ENCODE results near the gene FEV. TPM values are rescaled to one million over a fixed set of nuclear protein-coding genes. Genes with fewer than 3 reads are reported as not detected.
A peak's percentile ranks its signal among the peaks of the same experiment; 100 is the strongest.

Gene FEV
- polyA plus RNA-seq, 1 donor from 2014 or later, result not detected

DNA sequence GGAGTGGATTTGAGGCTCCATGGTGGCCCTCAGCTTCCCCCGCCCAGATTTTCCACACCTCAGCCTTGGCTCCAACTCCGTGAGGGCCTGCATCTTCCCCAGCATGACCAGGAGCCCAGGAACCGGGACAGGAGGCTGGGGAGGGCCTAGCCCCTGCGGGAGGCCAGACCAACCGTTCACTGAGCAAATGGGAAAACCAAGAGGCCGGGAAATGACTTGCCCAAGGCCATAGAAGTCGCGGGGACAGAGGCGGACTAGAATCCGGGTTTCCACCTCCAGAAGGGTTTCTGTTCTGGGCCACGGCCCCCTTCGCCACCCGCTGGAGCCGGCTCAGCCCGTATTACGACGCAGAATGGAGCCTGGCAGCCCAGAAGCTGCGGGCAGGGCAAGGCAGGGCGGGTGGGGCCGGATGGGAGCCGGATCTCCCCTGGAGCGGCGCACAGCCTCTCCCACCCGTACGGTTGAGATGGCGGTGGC lies 16.2 kb upstream of the FEV start:
- H3K36me3 Mint-ChIP-seq, result peaks cover 3% of the 10 kb centered on the region
- H3K9me3 Mint-ChIP-seq, result no peaks in the 10 kb centered on the region
- H3K4me3 Mint-ChIP-seq, result peak overlapping the region in 1 of 4 donors; percentile 3
- H3K4me1 Mint-ChIP-seq, result peaks cover 0 to 7% (median 7%) of the 10 kb centered on the region in 3 donors
- no peak overlapping the region for H3K27ac Mint-ChIP-seq
- H3K27me3 Mint-ChIP-seq, result peaks cover 66% of the 10 kb centered on the region

DNA sequence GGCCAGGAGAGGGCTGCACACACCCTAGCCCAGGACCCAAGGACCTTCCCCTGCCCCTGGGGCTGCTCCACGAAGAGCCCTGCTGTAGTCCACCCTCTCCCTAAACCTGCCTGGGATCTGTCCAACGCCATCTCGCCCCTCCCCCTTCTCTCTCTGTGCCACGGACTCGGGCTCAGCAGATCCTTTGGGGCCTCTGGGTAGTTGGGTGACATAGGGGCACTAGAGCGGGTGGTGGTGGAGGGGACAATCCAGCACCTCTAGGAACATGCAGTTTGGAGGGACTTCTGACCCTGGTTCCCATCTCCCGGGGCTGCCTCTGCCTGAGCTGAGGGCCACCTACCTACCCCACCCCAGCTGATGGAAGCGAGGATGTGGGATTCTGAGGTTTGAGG lies 15.6 kb upstream of the FEV start:
- H3K4me1 Mint-ChIP-seq, result peaks cover 0 to 12% (median 11%) of the 10 kb centered on the region in 3 donors
- H3K27ac Mint-ChIP-seq, result no peak overlapping the region
- H3K36me3 Mint-ChIP-seq, result peaks cover 3% of the 10 kb centered on the region
- H3K27me3 Mint-ChIP-seq, result peaks cover 69% of the 10 kb centered on the region
- H3K9me3 Mint-ChIP-seq, result no peaks in the 10 kb centered on the region
- H3K4me3 Mint-ChIP-seq, result no peak overlapping the region

- H3K27me3 Mint-ChIP-seq, result peaks cover 69% of the 10 kb centered on the region
- H3K9me3 Mint-ChIP-seq, result no peaks in the 10 kb centered on the region
- peaks cover 3% of the 10 kb centered on the region for H3K36me3 Mint-ChIP-seq
- no peak overlapping the region for H3K4me3 Mint-ChIP-seq
- H3K27ac Mint-ChIP-seq, result no peak overlapping the region
- H3K4me1 Mint-ChIP-seq, result peaks cover 0 to 15% (median 11%) of the 10 kb centered on the region in 3 donors
These were observed 15.0 kb upstream of the FEV start for GRCh38 chr2:218999881-219000568.

GRCh38 chr2:218999021-218999880 lies 14.3 kb upstream of the FEV start:
- no peak overlapping the region for H3K27ac Mint-ChIP-seq
- H3K36me3 Mint-ChIP-seq, result peaks cover 3% of the 10 kb centered on the region
- peaks cover 68% of the 10 kb centered on the region for H3K27me3 Mint-ChIP-seq

GRCh38 chr2:218998414-218999002 lies 13.5 kb upstream of the FEV start:
- Mint-ChIP-seq H3K27me3 (peaks cover 68% of the 10 kb centered on the region), H3K4me1 (peaks cover 0 to 14% (median 11%) of the 10 kb centered on the region in 3 donors), H3K36me3 (peaks cover 3% of the 10 kb centered on the region), H3K4me3 (peak overlapping the region in 1 of 4 donors; percentile 2), H3K27ac (no peak overlapping the region), H3K9me3 (no peaks in the 10 kb centered on the region)

More at GRCh38 chr2:218999021-218999880, 14.3 kb upstream of the FEV start:
- H3K4me1 Mint-ChIP-seq, result peaks cover 0 to 14% (median 11%) of the 10 kb centered on the region in 3 donors
- peak overlapping the region in 1 of 4 donors; percentile 42 for H3K4me3 Mint-ChIP-seq
- H3K9me3 Mint-ChIP-seq, result no peaks in the 10 kb centered on the region

DNA sequence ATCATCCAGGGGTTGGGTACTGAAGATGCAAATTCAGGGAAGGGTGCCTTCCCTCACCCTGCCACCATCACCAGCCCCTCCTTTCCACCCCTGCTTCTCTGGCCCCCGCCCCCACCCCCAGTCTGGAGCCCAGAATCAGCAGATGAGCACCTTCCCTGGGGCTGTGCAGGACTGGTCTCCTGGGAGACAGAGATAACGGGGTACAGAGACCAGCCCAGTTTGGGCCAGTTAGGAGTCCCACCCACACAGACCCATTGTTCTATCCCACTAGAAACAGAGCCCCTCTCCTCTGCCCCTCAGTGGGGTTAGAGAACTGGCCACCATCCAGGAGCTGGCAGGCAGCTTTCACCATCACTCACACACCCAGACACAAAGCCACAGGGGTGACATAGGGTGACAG lies 12.7 kb upstream of the FEV start:
- H3K27me3 Mint-ChIP-seq, result peaks cover 64% of the 10 kb centered on the region
- H3K9me3 Mint-ChIP-seq, result no peaks in the 10 kb centered on the region
- H3K36me3 Mint-ChIP-seq, result peaks cover 3% of the 10 kb centered on the region
- peaks cover 0 to 10% (median 8%) of the 10 kb centered on the region in 3 donors for H3K4me1 Mint-ChIP-seq
- H3K27ac Mint-ChIP-seq, result no peak overlapping the region
- no peak overlapping the region for H3K4me3 Mint-ChIP-seq

DNA sequence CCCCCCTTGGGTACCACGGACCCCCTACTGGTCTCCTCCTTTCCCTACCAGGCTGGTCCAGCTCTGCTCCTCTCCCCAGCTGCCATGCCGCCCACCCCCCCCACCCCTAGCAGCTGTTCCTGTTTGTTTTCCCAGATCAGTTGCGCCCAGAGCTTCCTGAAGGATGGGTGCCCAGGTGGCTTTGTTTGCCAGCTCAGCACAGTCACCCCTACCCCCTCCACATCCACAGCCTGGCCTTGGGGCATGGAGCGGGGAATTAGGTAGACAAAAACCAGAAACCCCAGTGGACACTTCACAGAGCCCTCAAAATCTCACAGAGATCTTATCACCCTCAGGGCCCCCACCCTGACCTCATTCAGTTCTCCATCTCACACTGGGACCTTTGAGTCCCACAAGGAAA lies 12.0 kb upstream of the FEV start:
- H3K4me3 Mint-ChIP-seq, result peak overlapping the region in 2 of 4 donors; percentile 30 to 65
- peak overlapping the region in 1 of 3 donors; percentile 28 for H3K27ac Mint-ChIP-seq
- peaks cover 0 to 9% (median 7%) of the 10 kb centered on the region in 3 donors for H3K4me1 Mint-ChIP-seq
- H3K36me3 Mint-ChIP-seq, result peaks cover 2% of the 10 kb centered on the region
- H3K27me3 Mint-ChIP-seq, result peaks cover 66% of the 10 kb centered on the region
- no peaks in the 10 kb centered on the region for H3K9me3 Mint-ChIP-seq

DNA sequence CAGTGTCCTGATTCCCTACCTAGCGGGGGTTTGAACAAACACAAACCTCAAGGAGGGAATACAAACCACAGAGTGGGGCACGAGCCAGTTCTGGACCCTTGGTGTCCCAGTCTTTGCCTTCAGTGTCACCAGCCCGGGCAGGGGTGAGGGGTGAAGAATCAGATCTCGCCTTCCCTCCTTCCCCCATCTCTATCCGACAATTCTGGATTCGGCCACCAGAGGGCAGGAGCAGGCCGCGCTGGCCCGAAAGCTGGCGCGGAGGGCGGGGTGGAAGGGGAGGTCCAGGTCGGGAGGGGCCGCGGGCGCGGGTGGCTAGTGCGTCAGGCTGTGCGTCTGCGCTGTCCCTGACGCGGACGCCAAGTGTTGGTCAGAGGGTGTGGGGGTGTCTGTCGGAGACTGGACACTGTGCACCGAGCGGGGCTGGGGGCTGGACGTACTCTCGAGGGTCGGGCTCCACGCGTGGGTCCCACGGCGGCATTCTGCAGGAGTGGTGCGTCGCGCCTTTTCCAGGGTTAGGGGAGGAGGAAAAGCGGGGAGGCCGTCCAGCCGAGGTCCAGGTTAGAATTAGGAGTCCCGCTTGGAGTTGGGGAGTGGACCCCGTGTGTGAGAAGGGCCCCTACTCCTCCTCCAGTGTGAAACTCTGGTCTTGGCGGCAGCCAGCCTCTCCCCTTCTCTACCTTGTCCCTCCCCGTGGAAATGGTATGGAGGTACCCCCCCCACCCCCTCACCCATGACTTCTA lies 11.2 kb upstream of the FEV start:
- peaks cover 71% of the 10 kb centered on the region for H3K27me3 Mint-ChIP-seq
- no peak overlapping the region for H3K27ac Mint-ChIP-seq
- H3K4me1 Mint-ChIP-seq, result peaks cover 0 to 11% (median 7%) of the 10 kb centered on the region in 3 donors
- H3K9me3 Mint-ChIP-seq, result no peaks in the 10 kb centered on the region
- peak overlapping the region in 1 of 4 donors; percentile 65 for H3K4me3 Mint-ChIP-seq
- peaks cover 2% of the 10 kb centered on the region for H3K36me3 Mint-ChIP-seq

- Mint-ChIP-seq H3K27me3 (peaks cover 73% of the 10 kb centered on the region), H3K27ac (no peak overlapping the region), H3K4me1 (peaks cover 0 to 11% (median 7%) of the 10 kb centered on the region in 3 donors), H3K9me3 (no peaks in the 10 kb centered on the region), H3K4me3 (peak overlapping the region in 3 of 4 donors; percentile 14 to 43 (median 21)), H3K36me3 (peaks cover 2% of the 10 kb centered on the region)
These were observed 10.6 kb upstream of the FEV start for GRCh38 chr2:218995561-218995960.

GRCh38 chr2:218993345-218994315 lies 8.6 kb upstream of the FEV start, which contains the start of gene CRYBA2:
Gene CRYBA2, minus strand, starts transcription at chr2:218993422. Its CDS starts 246 bp downstream, at chr2:218993176.
- H3K9me3 Mint-ChIP-seq, result no peaks in the 10 kb centered on the region
- peaks cover 2% of the 10 kb centered on the region for H3K36me3 Mint-ChIP-seq
- H3K4me1 Mint-ChIP-seq, result peaks cover 0 to 11% (median 7%) of the 10 kb centered on the region in 3 donors
- peak within 1 kb of the TSS in 1 of 3 donors; percentile 71 for H3K27ac Mint-ChIP-seq
- H3K27me3 Mint-ChIP-seq, result peaks cover 76% of the 10 kb centered on the region
- H3K4me3 Mint-ChIP-seq, result peak within 1 kb of the TSS in 2 of 4 donors; percentile 24 to 47

DNA sequence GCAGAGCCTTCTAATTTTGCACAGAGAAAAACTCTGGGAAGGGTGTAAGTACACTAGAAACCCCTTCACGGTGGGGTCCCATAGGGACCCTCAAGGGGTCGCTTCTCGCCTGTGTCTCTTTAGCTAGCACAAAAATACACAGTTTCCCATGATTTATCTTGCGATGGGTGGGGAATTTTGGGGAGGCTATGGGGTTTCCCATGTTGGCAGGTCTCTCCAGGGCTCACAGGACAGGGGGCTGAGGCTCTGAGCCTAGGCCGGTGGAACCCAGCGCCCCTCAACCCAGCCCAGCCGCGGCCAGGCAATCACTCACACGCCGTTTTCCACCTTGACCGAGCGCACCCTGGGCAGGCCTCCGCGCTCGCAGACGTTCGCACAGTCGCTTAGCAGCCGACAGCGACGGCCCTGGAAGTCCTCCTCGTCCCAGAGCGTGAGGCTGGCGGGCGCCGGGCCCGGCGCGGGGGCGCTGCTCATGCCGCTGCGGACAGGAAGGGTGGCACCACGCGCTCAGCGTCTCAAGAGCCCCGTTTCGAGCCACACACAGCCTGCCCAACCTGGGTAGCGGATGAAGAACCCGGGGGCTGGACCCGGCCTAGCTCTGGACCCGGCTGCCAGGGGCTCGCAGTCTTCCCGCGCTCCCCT lies 7.8 kb upstream of the FEV start:
- peaks cover 0 to 11% (median 7%) of the 10 kb centered on the region in 3 donors for H3K4me1 Mint-ChIP-seq
- H3K27me3 Mint-ChIP-seq, result peaks cover 75% of the 10 kb centered on the region
- no peak overlapping the region for H3K4me3 Mint-ChIP-seq

GRCh38 chr2:218992196-218992595 lies 7.2 kb upstream of the FEV start:
- H3K4me3 Mint-ChIP-seq, result peak overlapping the region in 1 of 4 donors; percentile 47

More for the DNA sequence above, 7.8 kb upstream of the FEV start:
- Mint-ChIP-seq H3K9me3 (no peaks in the 10 kb centered on the region), H3K27ac (no peak overlapping the region), H3K36me3 (peaks cover 2% of the 10 kb centered on the region)

DNA sequence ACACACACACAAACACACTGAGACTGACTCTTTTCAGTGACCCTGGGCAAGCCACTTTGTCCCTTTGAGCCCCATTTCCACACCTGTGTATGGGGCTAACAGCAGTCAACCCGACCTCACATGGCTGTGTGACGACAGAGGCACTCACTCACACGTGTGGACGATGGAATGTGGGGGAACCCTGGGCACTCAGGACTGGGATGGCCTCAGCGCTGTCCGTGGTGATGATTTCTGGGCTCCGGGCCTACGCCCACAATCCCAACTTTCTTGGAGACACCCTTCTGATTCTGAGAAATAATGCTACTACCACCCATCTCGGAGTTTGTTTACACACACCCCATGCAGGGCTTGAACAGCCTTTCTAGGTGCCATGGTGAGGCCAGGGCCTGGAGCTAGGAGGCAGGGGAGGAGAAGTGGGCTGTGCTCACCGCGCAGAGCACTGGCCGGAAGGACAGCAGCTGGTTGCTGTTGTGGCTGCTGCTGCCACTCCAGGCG lies 6.7 kb upstream of the FEV start:
- Mint-ChIP-seq H3K4me1 (peaks cover 0 to 11% (median 7%) of the 10 kb centered on the region in 3 donors), H3K27me3 (peaks cover 76% of the 10 kb centered on the region), H3K9me3 (no peaks in the 10 kb centered on the region), H3K4me3 (no peak overlapping the region), H3K27ac (no peak overlapping the region), H3K36me3 (no peaks in the 10 kb centered on the region)

More at GRCh38 chr2:218992196-218992595, 7.2 kb upstream of the FEV start:
- peaks cover 75% of the 10 kb centered on the region for H3K27me3 Mint-ChIP-seq
- H3K9me3 Mint-ChIP-seq, result no peaks in the 10 kb centered on the region
- no peak overlapping the region for H3K27ac Mint-ChIP-seq
- H3K4me1 Mint-ChIP-seq, result peaks cover 0 to 11% (median 7%) of the 10 kb centered on the region in 3 donors
- H3K36me3 Mint-ChIP-seq, result peaks cover under 1% of the 10 kb centered on the region
